Caco-2 (cell line): ENCODE data around the gene ZNF319. TPM values are rescaled to one million over a fixed set of nuclear protein-coding genes. Genes with fewer than 3 reads are reported as not detected.

Experiments used
- BruUV-seq: library from RNA; stranded (reverse); fragments of 400-500 nt; replicated peaks from 2 replicates; lab custom pipeline; 2021; lab: Mats Ljungman, UMichigan
- CTCF ChIA-PET: fragments of 300-600 bp; sonication (Branson Sonifier 250); formaldehyde crosslinking; loops from one replicate; lab custom pipeline; 2022; ENCODE audit warnings: antibody characterized with exemption; lab: Charles Lee
- POLR2A ChIA-PET: fragments of 300-600 bp; sonication (Branson Sonifier 250); formaldehyde crosslinking; loops from one replicate; lab custom pipeline; 2022; ENCODE audit warnings: antibody characterized with exemption; lab: Charles Lee
- DNase-seq, 2 experiments: peaks; one replicate each; pipeline versions ENCODE4 v3.0.0 to v3.0.0-alpha.2; 2020 to 2022
- H3K27me3 ChIP-seq: replicated peaks from 2 replicates; pipeline ENCODE4 v1.6.0; 2011; ENCODE audit warnings: low read length; ENCODE audit not compliant: control insufficient read depth, insufficient read depth
- H3K36me3 ChIP-seq: 2 replicates; pipeline ENCODE4 v1.5.1; 2011; ENCODE audit warnings: low read length; ENCODE audit not compliant: control insufficient read depth, insufficient read depth
- H3K4me1 ChIP-seq: fragments of 250-450 bp; sonication (Bioruptor Pico); 2 replicates; pipeline ENCODE4 v1.5.1; 2020; ENCODE audit warnings: mild to moderate bottlenecking
- H3K4me3 ChIP-seq: 2 replicates; pipeline ENCODE4 v1.5.1; 2011; ENCODE audit warnings: low read depth, mild to moderate bottlenecking, control low read depth, low read length
- H3K9me3 ChIP-seq: fragments of 250-450 bp; sonication (Bioruptor Pico); 2 replicates; pipeline ENCODE4 v1.5.1; 2020; ENCODE audit warnings: mild to moderate bottlenecking, moderate library complexity
- H3K27ac Mint-ChIP-seq: one replicate; pipeline ENCODE4 v1.8.0; 2022; ENCODE audit warnings: mixed read lengths; ENCODE audit not compliant: unreplicated experiment
- H3K27me3 Mint-ChIP-seq: one replicate; pipeline ENCODE4 v1.8.0; 2022; ENCODE audit warnings: mixed read lengths; ENCODE audit not compliant: insufficient read depth, unreplicated experiment
- H3K36me3 Mint-ChIP-seq: one replicate; pipeline ENCODE4 v1.8.0; 2022; ENCODE audit warnings: mild to moderate bottlenecking, mixed read lengths; ENCODE audit not compliant: insufficient read depth, unreplicated experiment
- H3K4me1 Mint-ChIP-seq: one replicate; pipeline ENCODE4 v1.8.0; 2022; ENCODE audit warnings: low read depth, mixed read lengths; ENCODE audit not compliant: unreplicated experiment
- H3K4me3 Mint-ChIP-seq: one replicate; pipeline ENCODE4 v1.8.0; 2022; ENCODE audit warnings: mild to moderate bottlenecking, moderate library complexity, mixed read lengths; ENCODE audit not compliant: unreplicated experiment
- H3K9me3 Mint-ChIP-seq: one replicate; pipeline ENCODE4 v1.8.0; 2022; ENCODE audit warnings: mixed read lengths; ENCODE audit not compliant: unreplicated experiment
- intact Hi-C: fragments of 100-400 bp; cut with micrococcal nuclease; formaldehyde crosslinking; loops from one replicate; pipeline ENCODE4 v1.10.0; 2022; ENCODE audit not compliant: unreplicated experiment
- total RNA-seq: library from RNA; stranded (reverse); gene quantifications from 2 replicates; pipeline ENCODE4 v1.2.3, GENCODE V29; 2022
- TF ChIP-seq, protein P1 (sequence below), 2 experiments: fragments of 200-600 bp in 1 of 2; IDR thresholded peaks; 1 replicate in 1 of 2; 2 replicates in 1 of 2; pipeline versions ENCODE4 v1.5.1 to v1.8.0; 2011 to 2022; ENCODE audit warnings: antibody characterized with exemption in 1 of 2, control low read depth in 1 of 2, inconsistent platforms in 1 of 2, low read depth in 1 of 2, low read length in 1 of 2, mild to moderate bottlenecking in 1 of 2, moderate library complexity in 1 of 2; ENCODE audit not compliant: insufficient read depth in 1 of 2, severe bottlenecking in 1 of 2, unreplicated experiment in 1 of 2

The ZNF319 gene
- total RNA-seq, 1 experiment from 2014 or later, result 16.3 TPM

DNA sequence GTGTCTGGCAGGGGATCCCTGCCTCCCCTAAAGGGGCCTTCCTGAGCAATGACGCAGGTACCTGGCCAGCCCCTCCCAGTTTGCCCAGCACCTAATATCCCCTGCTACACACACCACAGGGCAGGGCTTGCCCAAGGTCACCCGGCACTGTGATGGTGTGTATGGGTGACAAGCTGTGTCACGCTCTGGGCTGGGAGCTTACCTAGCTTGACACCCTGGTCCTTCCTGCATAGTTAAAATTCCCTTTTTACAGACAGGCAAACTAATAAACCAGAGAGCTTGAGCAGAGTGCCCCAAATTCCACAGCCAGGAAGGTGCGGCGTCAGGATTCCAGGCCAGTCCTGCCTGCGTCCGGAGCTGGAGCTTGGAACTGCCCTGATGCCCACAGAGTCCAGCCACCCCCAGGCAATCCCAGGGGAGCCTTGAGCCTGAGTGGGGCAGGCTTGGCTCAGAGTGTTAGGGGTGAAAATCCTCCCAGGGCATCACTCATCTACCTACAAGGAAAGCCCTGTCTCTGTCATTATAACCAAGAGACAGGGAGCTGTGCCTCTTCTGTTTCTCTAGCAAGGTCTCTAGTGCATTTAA is 43.2 kb upstream of the ZNF319 start:
- H3K27me3 ChIP-seq, result no peaks in the 10 kb centered on the region
- H3K4me1 ChIP-seq, result peaks cover 10% of the 10 kb centered on the region; the same call in 1 of the 2 replicates
- Mint-ChIP-seq H3K36me3 (no peaks in the 10 kb centered on the region), H3K4me3 (no peak overlapping the region), H3K27me3 (no peaks in the 10 kb centered on the region), H3K9me3 (no peaks in the 10 kb centered on the region), H3K4me1 (no peaks in the 10 kb centered on the region), H3K27ac (peak overlapping the region; percentile 30)
- no TSS peak for BruUV-seq
- POLR2A ChIA-PET, result interaction anchor here (0.6 to 1.4 kb wide), 2 partner anchors 19 to 86 kb away, joined by 3 to 13 read pairs; partner anchors contain the start of gene CFAP20
- no peak for DNase-seq
- no peak overlapping the region for H3K4me3 ChIP-seq
- CTCF ChIA-PET, result interaction anchor here (0.6 to 1.2 kb wide), 2 partner anchors 54 to 248 kb away, joined by 3 read pairs; no protein-coding TSS in a partner anchor
- intact Hi-C loops, result no loop called here
- peaks cover 3% of the 10 kb centered on the region; the same call in 1 of the 2 replicates for H3K36me3 ChIP-seq
- TF ChIP-seq, protein P1, sequence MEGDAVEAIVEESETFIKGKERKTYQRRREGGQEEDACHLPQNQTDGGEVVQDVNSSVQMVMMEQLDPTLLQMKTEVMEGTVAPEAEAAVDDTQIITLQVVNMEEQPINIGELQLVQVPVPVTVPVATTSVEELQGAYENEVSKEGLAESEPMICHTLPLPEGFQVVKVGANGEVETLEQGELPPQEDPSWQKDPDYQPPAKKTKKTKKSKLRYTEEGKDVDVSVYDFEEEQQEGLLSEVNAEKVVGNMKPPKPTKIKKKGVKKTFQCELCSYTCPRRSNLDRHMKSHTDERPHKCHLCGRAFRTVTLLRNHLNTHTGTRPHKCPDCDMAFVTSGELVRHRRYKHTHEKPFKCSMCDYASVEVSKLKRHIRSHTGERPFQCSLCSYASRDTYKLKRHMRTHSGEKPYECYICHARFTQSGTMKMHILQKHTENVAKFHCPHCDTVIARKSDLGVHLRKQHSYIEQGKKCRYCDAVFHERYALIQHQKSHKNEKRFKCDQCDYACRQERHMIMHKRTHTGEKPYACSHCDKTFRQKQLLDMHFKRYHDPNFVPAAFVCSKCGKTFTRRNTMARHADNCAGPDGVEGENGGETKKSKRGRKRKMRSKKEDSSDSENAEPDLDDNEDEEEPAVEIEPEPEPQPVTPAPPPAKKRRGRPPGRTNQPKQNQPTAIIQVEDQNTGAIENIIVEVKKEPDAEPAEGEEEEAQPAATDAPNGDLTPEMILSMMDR (IDR thresholded peaks at IDR 0.05; ENCODE audit: insufficient read depth in 1 of 2, low read depth in 1 of 2, low read length in 1 of 2, severe bottlenecking in 1 of 2, unreplicated experiment in 1 of 2), result no peak
- no peaks in the 10 kb centered on the region for H3K9me3 ChIP-seq

DNA sequence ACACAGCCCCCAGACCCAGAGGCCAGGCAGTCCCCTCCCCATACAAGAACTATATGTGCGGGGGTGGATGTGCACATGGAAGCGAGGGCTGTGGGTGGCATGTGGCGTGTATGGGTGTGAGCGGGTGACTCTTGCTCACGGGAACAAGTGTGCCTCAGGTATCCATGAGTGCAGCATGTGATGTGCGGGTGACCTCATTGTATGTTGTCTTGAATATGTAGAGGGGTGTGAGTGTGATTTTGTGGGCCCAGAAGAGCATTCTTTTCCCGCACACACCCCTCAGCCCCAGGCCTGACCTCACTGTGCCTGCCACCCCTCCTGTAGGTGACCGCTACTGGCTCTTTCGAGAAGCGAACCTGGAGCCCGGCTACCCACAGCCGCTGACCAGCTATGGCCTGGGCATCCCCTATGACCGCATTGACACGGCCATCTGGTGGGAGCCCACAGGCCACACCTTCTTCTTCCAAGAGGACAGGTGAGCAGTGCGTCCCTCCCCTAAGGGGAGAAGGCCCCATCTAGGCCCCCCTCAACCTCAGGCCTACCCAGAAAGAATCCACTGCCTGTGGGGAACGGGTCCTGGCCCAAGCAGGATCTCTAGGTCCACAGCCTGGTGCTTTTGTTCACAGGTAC is 42.5 kb upstream of the ZNF319 start:
- no peaks in the 10 kb centered on the region for H3K36me3 Mint-ChIP-seq
- no peaks in the 10 kb centered on the region for H3K9me3 ChIP-seq
- POLR2A ChIA-PET, result interaction anchor here (1.4 kb wide), 1 partner anchor 18 kb away, joined by 13 read pairs; no protein-coding TSS in a partner anchor

More for the DNA sequence above, 42.5 kb upstream of the ZNF319 start:
- no peak overlapping the region for H3K4me3 Mint-ChIP-seq
- H3K27me3 Mint-ChIP-seq, result no peaks in the 10 kb centered on the region
- no TSS peak for BruUV-seq
- intact Hi-C loops, result no loop called here
- Histone ChIP-seq H3K27me3 (no peaks in the 10 kb centered on the region), H3K36me3 (peaks cover 3% of the 10 kb centered on the region; the same call in 1 of the 2 replicates), H3K4me1 (peaks cover 10% of the 10 kb centered on the region; the same call in 1 of the 2 replicates), H3K4me3 (no peak overlapping the region)
- H3K27ac Mint-ChIP-seq, result peak overlapping the region; percentile 30
- H3K4me1 Mint-ChIP-seq, result no peaks in the 10 kb centered on the region
- no peaks in the 10 kb centered on the region for H3K9me3 Mint-ChIP-seq
- TF ChIP-seq, protein P1 (IDR thresholded peaks at IDR 0.05; ENCODE audit: insufficient read depth in 1 of 2, low read depth in 1 of 2, low read length in 1 of 2, severe bottlenecking in 1 of 2, unreplicated experiment in 1 of 2), result no peak
- CTCF ChIA-PET, result interaction anchor here (0.6 to 1.2 kb wide), 2 partner anchors 54 to 248 kb away, joined by 3 read pairs; no protein-coding TSS in a partner anchor
- DNase-seq, result no peak
